Trophoblast cell (in vitro differentiated cells and primary cell): Measurements from ENCODE around the gene NFS1.

ENCODE experiments used
- DNase-seq, 2 donors: peaks; one replicate each; pipeline ENCODE4 v3.0.0-alpha.2; 2016
- H2AFZ ChIP-seq: 2 replicates; pipeline ENCODE4 v1.6.1; 2013; ENCODE audit warnings: low read length, moderate library complexity, mild to moderate bottlenecking; ENCODE audit not compliant: insufficient read depth, poor library complexity
- H2AK5ac ChIP-seq: 2 replicates; pipeline ENCODE4 v1.6.1; 2013; ENCODE audit warnings: mild to moderate bottlenecking, low read length
- H2BK120ac ChIP-seq: 2 replicates; pipeline ENCODE4 v1.6.1; 2013; ENCODE audit warnings: low read length, mild to moderate bottlenecking, moderate library complexity; ENCODE audit not compliant: insufficient read depth, poor library complexity
- H2BK12ac ChIP-seq: 2 replicates; pipeline ENCODE4 v1.6.1; 2013; ENCODE audit warnings: mild to moderate bottlenecking, low read length, moderate library complexity
- H2BK5ac ChIP-seq: 2 replicates; pipeline ENCODE4 v1.6.1; 2013; ENCODE audit warnings: low read length, low read depth, moderate library complexity, mild to moderate bottlenecking; ENCODE audit not compliant: poor library complexity
- H3K14ac ChIP-seq: 2 replicates; pipeline ENCODE4 v1.6.1; 2013; ENCODE audit warnings: mild to moderate bottlenecking, low read length
- H3K18ac ChIP-seq: 2 replicates; pipeline ENCODE4 v1.6.1; 2013; ENCODE audit warnings: mild to moderate bottlenecking, low read length
- H3K23ac ChIP-seq: 2 replicates; pipeline ENCODE4 v1.6.1; 2013; ENCODE audit warnings: low read length
- H3K27ac ChIP-seq: 2 replicates; pipeline ENCODE4 v1.5.1; 2013; ENCODE audit warnings: low read depth, mild to moderate bottlenecking, inconsistent platforms, low read length, moderate library complexity
- H3K27me3 ChIP-seq: 2 replicates; pipeline ENCODE4 v1.6.1; 2013; ENCODE audit warnings: inconsistent platforms, mild to moderate bottlenecking, low read length, moderate library complexity; ENCODE audit not compliant: insufficient read depth
- H3K36me3 ChIP-seq, 2 experiments: 1 replicate in 1 of 2; 2 replicates in 1 of 2; pipeline ENCODE4 v1.6.1; 2013; ENCODE audit warnings: low read length in 2 of 2, mild to moderate bottlenecking in 2 of 2, moderate library complexity in 1 of 2; ENCODE audit not compliant: insufficient read depth in 2 of 2, control insufficient read depth in 1 of 2
- H3K4ac ChIP-seq: 2 replicates; pipeline ENCODE4 v1.6.1; 2013; ENCODE audit warnings: low read depth, mild to moderate bottlenecking, low read length, moderate library complexity
- H3K4me1 ChIP-seq, 2 experiments: 1 replicate in 1 of 2; 2 replicates in 1 of 2; pipeline ENCODE4 v1.6.1; 2013; ENCODE audit warnings: low read length in 2 of 2, mild to moderate bottlenecking in 2 of 2, moderate library complexity in 1 of 2; ENCODE audit not compliant: insufficient read depth in 2 of 2, control insufficient read depth in 1 of 2
- H3K4me2 ChIP-seq: 2 replicates; pipeline ENCODE4 v1.6.1; 2013; ENCODE audit warnings: inconsistent platforms, mild to moderate bottlenecking, low read length, moderate library complexity
- H3K4me3 ChIP-seq: 2 replicates; pipeline ENCODE4 v1.5.1; 2013; ENCODE audit warnings: mild to moderate bottlenecking, low read depth, low read length, inconsistent platforms
- H3K79me1 ChIP-seq: one replicate; pipeline ENCODE4 v1.6.1; 2013; ENCODE audit warnings: low read length
- H3K79me2 ChIP-seq: 2 replicates; pipeline ENCODE4 v1.6.1; 2013; ENCODE audit warnings: low read length, mild to moderate bottlenecking; ENCODE audit not compliant: control insufficient read depth, insufficient read depth, poor library complexity
- H3K9ac ChIP-seq: 2 replicates; pipeline ENCODE4 v1.6.1; 2013; ENCODE audit warnings: mild to moderate bottlenecking, low read length
- H3K9me3 ChIP-seq: 2 replicates; pipeline ENCODE4 v1.6.1; 2013; ENCODE audit warnings: low read depth, mild to moderate bottlenecking, control low read depth, inconsistent platforms, low read length; ENCODE audit not compliant: insufficient read depth
- H4K12ac ChIP-seq: 2 replicates; pipeline ENCODE4 v1.6.1; 2013; ENCODE audit warnings: low read depth, mild to moderate bottlenecking, low read length, moderate library complexity
- H4K8ac ChIP-seq: 2 replicates; pipeline ENCODE4 v1.6.1; 2013; ENCODE audit warnings: low read depth, mild to moderate bottlenecking, low read length, moderate library complexity
- H4K91ac ChIP-seq: one replicate; pipeline ENCODE4 v1.6.1; 2013; ENCODE audit warnings: low read depth, mild to moderate bottlenecking, low read length, moderate library complexity
- WGBS: extraction: QIAGEN DNeasy Blood & Tissue Kit; methylation state at CpG from one replicate; pipeline ENCODE4 v1.1.7; 2013; ENCODE audit warnings: missing lambda C conversion rate; ENCODE audit not compliant: insufficient read length, insufficient coverage; ENCODE audit errors: extremely low coverage; 5-methylcytosine and 5-hydroxymethylcytosine counted together

Gene NFS1

DNA sequence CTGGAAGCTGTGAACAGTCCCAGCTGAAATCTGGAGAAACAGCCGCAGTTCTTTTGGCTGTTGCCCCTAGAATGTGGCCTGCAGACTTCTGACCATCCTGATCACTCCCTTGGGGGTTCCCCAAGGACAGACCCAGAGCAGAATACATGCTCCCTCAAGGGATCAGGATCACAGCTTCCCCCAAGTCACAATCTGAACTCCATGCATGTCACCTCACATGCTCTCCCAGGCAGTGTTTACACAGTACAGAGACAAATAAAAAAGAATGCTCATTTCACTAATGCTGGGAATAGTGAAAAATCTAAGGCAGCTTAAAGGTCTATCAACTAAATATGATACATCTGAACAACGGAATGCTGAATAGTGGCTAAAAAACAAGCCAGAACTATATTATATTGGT lies 63.1 kb downstream of the NFS1 start:
- Histone ChIP-seq H4K12ac (no peak overlapping the region), H3K14ac (no peak overlapping the region), H3K9ac (no peak overlapping the region), H2AK5ac (no peak overlapping the region), H3K27ac (no peak overlapping the region), H3K79me2 (no peaks in the 10 kb centered on the region), H3K4me2 (no peak overlapping the region), H4K8ac (no peak overlapping the region), H2BK12ac (no peak overlapping the region), H3K4me3 (no peak overlapping the region), H2AFZ (no peak overlapping the region), H4K91ac (no peak overlapping the region), H3K79me1 (no peaks in the 10 kb centered on the region), H3K36me3 (peaks cover 12 to 18% of the 10 kb centered on the region in 2 experiments), H3K27me3 (no peaks in the 10 kb centered on the region), H2BK120ac (no peak overlapping the region), H2BK5ac (no peak overlapping the region), H3K4ac (no peak overlapping the region), H3K18ac (no peak overlapping the region), H3K9me3 (no peaks in the 10 kb centered on the region), H3K4me1 (no peaks in the 10 kb centered on the region), H3K23ac (no peak overlapping the region)
- no peak for DNase-seq
- WGBS, result no CpG with 5 or more reads among the region's 2 CpGs

DNA sequence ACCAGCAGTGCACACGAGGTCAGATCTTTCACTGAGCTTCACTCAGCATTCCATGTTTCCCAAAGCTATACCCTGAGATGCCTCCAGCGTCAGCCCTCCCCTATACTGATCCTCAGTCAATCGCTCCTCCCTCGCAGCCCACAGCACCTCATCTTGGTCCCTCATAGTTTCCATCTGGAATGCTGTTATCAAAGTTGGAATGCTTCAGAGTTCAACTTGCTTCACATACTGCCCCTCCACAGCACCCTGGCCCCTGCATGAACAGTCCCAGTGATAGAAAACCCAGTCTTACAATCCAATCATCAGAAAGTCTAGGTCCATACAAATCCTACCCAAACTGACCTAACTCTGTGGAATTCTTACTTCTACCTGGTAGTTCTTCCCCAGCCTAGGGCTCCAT lies 63.5 kb downstream of the NFS1 start:
- Histone ChIP-seq H4K91ac (no peak overlapping the region), H3K4me2 (no peak overlapping the region), H3K18ac (no peak overlapping the region), H3K9me3 (no peaks in the 10 kb centered on the region), H3K4me3 (no peak overlapping the region), H3K27ac (no peak overlapping the region), H4K8ac (no peak overlapping the region), H3K14ac (no peak overlapping the region), H2BK120ac (no peak overlapping the region), H3K36me3 (peaks cover 16 to 23% of the 10 kb centered on the region in 2 experiments), H3K27me3 (no peaks in the 10 kb centered on the region), H3K4ac (no peak overlapping the region), H2AFZ (no peak overlapping the region), H4K12ac (no peak overlapping the region), H2BK12ac (no peak overlapping the region), H3K9ac (no peak overlapping the region), H3K4me1 (no peaks in the 10 kb centered on the region), H3K79me1 (no peaks in the 10 kb centered on the region), H2BK5ac (no peak overlapping the region), H3K23ac (no peak overlapping the region), H2AK5ac (no peak overlapping the region), H3K79me2 (no peaks in the 10 kb centered on the region)
- no CpG with 5 or more reads among the region's 4 CpGs for WGBS
- DNase-seq, result peak in 1 of 2 donors; percentile 55

DNA sequence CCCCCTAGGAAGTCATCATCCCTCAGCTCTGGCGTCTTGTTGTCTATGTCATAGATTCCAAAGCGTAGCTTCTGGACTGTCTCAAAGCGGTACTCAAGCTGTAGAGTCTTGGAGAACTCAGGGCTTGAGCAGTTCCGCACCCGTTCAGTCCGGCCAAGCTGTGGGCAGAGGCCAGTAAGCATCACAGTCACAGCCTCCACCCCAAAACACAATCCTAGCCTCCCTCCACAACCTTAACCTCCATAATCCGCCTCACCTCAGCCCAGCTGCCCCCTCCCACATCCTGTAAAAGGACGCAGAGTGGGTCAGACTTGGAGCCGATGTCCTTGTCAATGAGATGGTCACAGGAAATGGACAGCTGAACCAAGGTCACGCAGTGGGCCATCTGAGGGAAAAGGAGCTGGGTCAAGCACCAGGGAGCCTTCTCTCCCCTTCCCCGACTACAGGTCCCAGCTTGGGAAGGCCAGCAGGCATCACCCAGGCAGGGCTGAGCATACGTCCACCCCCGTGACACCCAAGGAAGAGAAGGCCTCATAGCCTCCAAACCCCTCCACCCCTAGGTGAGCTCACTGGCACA lies 66.5 kb downstream of the NFS1 start:
- H4K8ac ChIP-seq, result no peak overlapping the region
- no peak overlapping the region for H2BK5ac ChIP-seq
- WGBS, result no CpG with 5 or more reads among the region's 13 CpGs
- H2BK120ac ChIP-seq, result no peak overlapping the region
- no peak overlapping the region for H3K27ac ChIP-seq
- no peaks in the 10 kb centered on the region for H3K9me3 ChIP-seq
- no peak overlapping the region for H3K9ac ChIP-seq
- no peak overlapping the region for H3K14ac ChIP-seq
- no peak overlapping the region for H3K4me2 ChIP-seq
- peaks cover 30 to 42% of the 10 kb centered on the region in 2 experiments for H3K36me3 ChIP-seq
- no peak overlapping the region for H4K12ac ChIP-seq
- no peak overlapping the region for H2AFZ ChIP-seq
- DNase-seq, result no peak
- no peak overlapping the region for H4K91ac ChIP-seq
- H3K79me2 ChIP-seq, result no peaks in the 10 kb centered on the region
- no peaks in the 10 kb centered on the region for H3K27me3 ChIP-seq
- no peak overlapping the region for H3K4me3 ChIP-seq
- H3K4me1 ChIP-seq, result no peaks in the 10 kb centered on the region
- H3K4ac ChIP-seq, result no peak overlapping the region
- H2AK5ac ChIP-seq, result no peak overlapping the region
- H3K79me1 ChIP-seq, result no peaks in the 10 kb centered on the region
- H2BK12ac ChIP-seq, result no peak overlapping the region
- no peak overlapping the region for H3K18ac ChIP-seq
- no peak overlapping the region for H3K23ac ChIP-seq

DNA sequence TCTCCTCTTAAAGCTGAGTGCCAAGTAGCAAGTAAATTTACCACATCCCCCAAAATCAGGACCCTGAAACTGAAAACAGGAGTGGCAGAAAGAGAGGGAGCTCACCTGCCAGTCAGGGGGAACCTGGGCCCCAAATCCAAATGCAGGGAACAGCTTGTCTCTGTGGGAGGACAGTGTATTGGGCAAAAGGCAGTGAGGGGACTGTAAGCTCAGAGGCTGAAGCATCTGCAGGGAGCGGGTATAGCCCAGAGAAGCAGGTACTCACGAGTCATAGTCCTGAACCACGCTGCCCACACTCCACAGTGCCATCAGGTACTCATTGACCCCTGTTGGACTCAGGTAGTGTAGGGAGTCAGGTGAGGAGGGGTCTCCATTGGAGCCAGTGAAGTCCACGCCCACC lies 68.5 kb downstream of the NFS1 start:
- H2BK5ac ChIP-seq, result no peak overlapping the region
- no peak overlapping the region for H2AFZ ChIP-seq
- H4K8ac ChIP-seq, result no peak overlapping the region
- peaks cover 2% of the 10 kb centered on the region for H3K9me3 ChIP-seq
- H3K4me2 ChIP-seq, result no peak overlapping the region
- H2BK12ac ChIP-seq, result no peak overlapping the region
- no peak overlapping the region for H3K9ac ChIP-seq
- H3K79me2 ChIP-seq, result no peaks in the 10 kb centered on the region
- H3K23ac ChIP-seq, result no peak overlapping the region
- no peaks in the 10 kb centered on the region for H3K4me1 ChIP-seq
- H3K4me3 ChIP-seq, result no peak overlapping the region
- H3K36me3 ChIP-seq, result peaks cover 43 to 61% of the 10 kb centered on the region in 2 experiments
- DNase-seq, result no peak
- no peak overlapping the region for H3K27ac ChIP-seq
- WGBS, result no CpG with 5 or more reads among the region's 4 CpGs
- H3K18ac ChIP-seq, result no peak overlapping the region
- no peak overlapping the region for H3K14ac ChIP-seq
- no peaks in the 10 kb centered on the region for H3K27me3 ChIP-seq
- H3K4ac ChIP-seq, result no peak overlapping the region
- no peak overlapping the region for H4K91ac ChIP-seq
- no peak overlapping the region for H2AK5ac ChIP-seq
- H2BK120ac ChIP-seq, result no peak overlapping the region
- no peak overlapping the region for H4K12ac ChIP-seq
- no peaks in the 10 kb centered on the region for H3K79me1 ChIP-seq
